HepG2 (cell line): ENCODE data around the gene NAA38. TPM values are rescaled to one million over a fixed set of nuclear protein-coding genes. Genes with fewer than 3 reads are reported as not detected.

Experiments
- AKAP8 ChIP-seq: sonication (generic); formaldehyde crosslinking; IDR thresholded peaks from 2 replicates; pipeline ENCODE4 v1.5.1; 2020; ENCODE audit warnings: mild to moderate bottlenecking, missing genetic modification reagents
- CBX2 ChIP-seq, 2 experiments: fragments of 200-600 bp in 1 of 2; sonication (generic); formaldehyde crosslinking in 1 of 2; IDR thresholded peaks; 2 replicates each; pipeline versions ENCODE4 v1.7.0 to v1.8.1; 2018 to 2022; ENCODE audit warnings: low read depth in 2 of 2, low read length in 1 of 2, mild to moderate bottlenecking in 1 of 2, missing genetic modification reagents in 1 of 2
- JDP2 ChIP-seq: sonication (generic); formaldehyde crosslinking; IDR thresholded peaks from 2 replicates; pipeline ENCODE4 v1.8.1; 2022; ENCODE audit warnings: missing genetic modification reagents, borderline replicate concordance
- LCORL ChIP-seq, 2 experiments: fragments of 450-650 bp in 1 of 2; sonication (generic) in 1 of 2; formaldehyde crosslinking in 1 of 2; IDR thresholded peaks; 2 replicates each; pipeline versions ENCODE4 v1.5.0 to v1.6.1; 2017 to 2020; ENCODE audit warnings: antibody characterized with exemption in 1 of 2, missing genetic modification reagents in 1 of 2
- PBX2 ChIP-seq: IDR thresholded peaks from 2 replicates; pipeline ENCODE4 v1.6.1; 2016; ENCODE audit warnings: control low read depth
- RBM22 ChIP-seq: fragments of 200-400 bp; formaldehyde crosslinking; optimal IDR thresholded peaks from 2 replicates; pipeline ENCODE3; 2017; ENCODE audit warnings: mild to moderate bottlenecking, low read length, moderate library complexity
- RFX5 ChIP-seq: IDR thresholded peaks from 2 replicates; pipeline ENCODE4 v1.6.1; 2011; ENCODE audit warnings: low read depth, low read length, improper control_type of control experiment
- SIN3A ChIP-seq: IDR thresholded peaks from 2 replicates; pipeline ENCODE4 v1.6.1; 2011; ENCODE audit warnings: low read depth, mild to moderate bottlenecking, control low read depth, low read length, borderline replicate concordance
- SYNCRIP ChIP-seq: fragments of 200-400 bp; formaldehyde crosslinking; IDR thresholded peaks from 2 replicates; pipeline ENCODE4 v1.6.1; 2018; ENCODE audit warnings: mild to moderate bottlenecking, low read depth, low read length; ENCODE audit not compliant: insufficient read depth
- ZBED4 ChIP-seq: sonication (generic); formaldehyde crosslinking; IDR thresholded peaks from 2 replicates; pipeline ENCODE4 v1.4.0; 2020; ENCODE audit warnings: missing genetic modification reagents, borderline replicate concordance
- ZBTB38 ChIP-seq: sonication (generic); formaldehyde crosslinking; IDR thresholded peaks from 2 replicates; pipeline ENCODE4 v1.5.1; 2020; ENCODE audit warnings: mild to moderate bottlenecking, missing genetic modification reagents
- ZKSCAN1 ChIP-seq: fragments of 150-350 bp; IDR thresholded peaks from 2 replicates; pipeline ENCODE4 v1.6.1; 2014; ENCODE audit warnings: low read length
- ZNF160 ChIP-seq: sonication (generic); formaldehyde crosslinking; IDR thresholded peaks from 2 replicates; pipeline ENCODE4 v1.8.0; 2022; ENCODE audit warnings: mild to moderate bottlenecking, inconsistent platforms, missing genetic modification reagents
- ZNF234 ChIP-seq: sonication (generic); formaldehyde crosslinking; conservative IDR thresholded peaks from 2 replicates; pipeline ENCODE4 v1.5.1; 2020; ENCODE audit warnings: mild to moderate bottlenecking, missing genetic modification reagents
- ZNF260 ChIP-seq: sonication (generic); formaldehyde crosslinking; IDR thresholded peaks from 2 replicates; pipeline ENCODE4 v1.4.0; 2020; ENCODE audit warnings: missing genetic modification reagents, low read depth, mild to moderate bottlenecking, borderline replicate concordance
- ZNF687 ChIP-seq: sonication (generic); formaldehyde crosslinking; IDR thresholded peaks from 2 replicates; pipeline ENCODE4 v1.5.1; 2020; ENCODE audit warnings: mild to moderate bottlenecking, missing genetic modification reagents, moderate library complexity
- ZNF709 ChIP-seq: sonication (generic); formaldehyde crosslinking; IDR thresholded peaks from 2 replicates; pipeline ENCODE4 v1.5.0; 2020; ENCODE audit warnings: mild to moderate bottlenecking, missing genetic modification reagents
- ZNF788 ChIP-seq: sonication (generic); formaldehyde crosslinking; IDR thresholded peaks from 2 replicates; pipeline ENCODE4 v1.5.0; 2020; ENCODE audit warnings: mild to moderate bottlenecking, missing genetic modification reagents, borderline replicate concordance
- polyA plus RNA-seq, 8 experiments: library from polyadenylated mRNA; depleted of rRNA in 3 of 8; stranded (reverse) in 7 of 8; unstranded in 1 of 8; fragments of >200 nt; fragmentation: Illumina TruSeq in 4 of 8; extraction: Trizol in 4 of 8; gene quantifications; 2 replicates each; pipeline versions ENCODE4 v1.2.1 to v1.2.3, GENCODE V29; 2011 to 2016; ENCODE audit warnings: low read depth in 4 of 8, missing spikeins in 1 of 8, mixed read lengths in 1 of 8; ENCODE audit not compliant: insufficient read depth in 1 of 8
- total RNA-seq, 5 experiments: library from RNA; depleted of rRNA; stranded (reverse); fragments of >200 nt; fragmentation: Illumina TruSeq; extraction: Trizol; gene quantifications; 2 replicates each; pipeline ENCODE4 v1.2.3, GENCODE V29; 2016; ENCODE audit warnings: low read depth in 1 of 5

NAA38 gene
- total and polyA plus RNA-seq, 2 of the 13 experiments (the other 11 are each of a cell fraction or from before 2014, with no cell fraction given), result 46.9 to 91.6 TPM

GRCh38 chr17:7844292-7845154 lies 12.8 kb downstream of the NAA38 start (continued):
- TF ChIP-seq ZNF160 (CRISPR knock-in tag) (no peak), SYNCRIP (no peak), ZKSCAN1 (no peak), RFX5 (peak; percentile 92), ZNF234 (CRISPR knock-in tag) (no peak), ZNF687 (CRISPR knock-in tag) (peak; percentile 64), ZNF788 (CRISPR knock-in tag) (0 out of 2 replicates have a peak, but pooled peaks have one; percentile 1), ZNF260 (CRISPR knock-in tag) (no peak), LCORL (IDR thresholded peaks at IDR 0.05) (no peak), LCORL (CRISPR knock-in tag; IDR thresholded peaks at IDR 0.05) (peak; percentile 31), ZBED4 (CRISPR knock-in tag) (peak; percentile 70; the same call in 1 of the 2 replicates), ZNF709 (peak; percentile 14; the same call in 1 of the 2 replicates), JDP2 (CRISPR knock-in tag) (no peak), AKAP8 (peak; percentile 88; the same call in 1 of the 2 replicates), SIN3A (0 out of 2 replicates have a peak, but pooled peaks have one; percentile 43), RBM22 (no peak), PBX2 (CRISPR knock-in tag) (no peak), ZBTB38 (CRISPR knock-in tag) (no peak), CBX2 (IDR thresholded peaks at IDR 0.05; ENCODE audit: low read depth, low read length) (no peak), CBX2 (CRISPR knock-in tag; IDR thresholded peaks at IDR 0.05; ENCODE audit: low read depth) (no peak)
